Astrocyte (in vitro differentiated cells and primary cell): Measurements from ENCODE around the gene KRT12.

Experiments used
- CTCF ChIP-seq: IDR thresholded peaks from 2 replicates; pipeline ENCODE4 v1.5.1; 2011; ENCODE audit warnings: low read depth, mild to moderate bottlenecking, inconsistent platforms, low read length, moderate library complexity; ENCODE audit not compliant: insufficient read depth
- EZH2 ChIP-seq: IDR thresholded peaks from 2 replicates; pipeline ENCODE4 v1.6.1; 2012; ENCODE audit warnings: mild to moderate bottlenecking, low read length, inconsistent platforms; ENCODE audit not compliant: insufficient read depth

GRCh38 chr17:40820228-40820838, 46.7 kb downstream of the KRT12 start:
- TF ChIP-seq CTCF, result no peak
- no peak for TF ChIP-seq EZH2
